IPS-11a (cell line): Measurements from ENCODE around the gene PXN.

Experiments used
- H3K4me3 ChIP-seq: one replicate; pipeline ENCODE4 v1.5.1; 2013; ENCODE audit warnings: low read depth, low read length, control low read depth

PXN gene

GRCh38 chr12:120181991-120182631 lies 83.4 kb downstream of the PXN start:
- H3K4me3 ChIP-seq = no peak overlapping the region

GRCh38 chr12:120180975-120181374 lies 84.6 kb downstream of the PXN start:
- H3K4me3 ChIP-seq = no peak overlapping the region

- no peak overlapping the region for H3K4me3 ChIP-seq
Measured at GRCh38 chr12:120175537-120175936, 90.0 kb downstream of the PXN start.

- H3K4me3 ChIP-seq = no peak overlapping the region
Measured at GRCh38 chr12:120175062-120175461, 90.5 kb downstream of the PXN start.

GRCh38 chr12:120172053-120172452 lies 93.5 kb downstream of the PXN start:
- no peak overlapping the region for H3K4me3 ChIP-seq

- no peak overlapping the region for H3K4me3 ChIP-seq
Measured at GRCh38 chr12:120170631-120171030, 94.9 kb downstream of the PXN start.

GRCh38 chr12:120169946-120170345 lies 95.6 kb downstream of the PXN start:
- no peak overlapping the region for H3K4me3 ChIP-seq

GRCh38 chr12:120168337-120168736 lies 97.2 kb downstream of the PXN start:
- H3K4me3 ChIP-seq = no peak overlapping the region

GRCh38 chr12:120167529-120168095 lies 97.9 kb downstream of the PXN start:
- no peak overlapping the region for H3K4me3 ChIP-seq

- no peak overlapping the region for H3K4me3 ChIP-seq
Measured at GRCh38 chr12:120164293-120164692, 101.2 kb downstream of the PXN start.

GRCh38 chr12:120162763-120163162 lies 102.8 kb downstream of the PXN start:
- H3K4me3 ChIP-seq = no peak overlapping the region

GRCh38 chr12:120161852-120162251 lies 103.7 kb downstream of the PXN start:
- no peak overlapping the region for H3K4me3 ChIP-seq
